OCI-LY7 (cell line): ENCODE measurements around the gene NUP210. TPM values are rescaled to one million over a fixed set of nuclear protein-coding genes. Genes with fewer than 3 reads are reported as not detected.
"Not testable (repeated sequence)": the region's sequence is repeated elsewhere in the genome, so short reads cannot be mapped to it uniquely, and the experiment has no call there.

Experiments
- BruUV-seq: library from RNA; stranded (reverse); fragments of 400-500 nt; replicated peaks from 2 replicates; lab custom pipeline; 2021; lab: Mats Ljungman, UMichigan
- CTCF ChIA-PET: fragments of 300-600 bp; sonication (Branson Sonifier 250); formaldehyde crosslinking; loops from one replicate; lab custom pipeline; 2022; ENCODE audit warnings: antibody characterized with exemption; ENCODE audit not compliant: unreplicated experiment; lab: Charles Lee
- POLR2A ChIA-PET: fragments of 300-600 bp; sonication (Branson Sonifier 250); formaldehyde crosslinking; loops from one replicate; lab custom pipeline; 2022; ENCODE audit warnings: antibody characterized with exemption; lab: Charles Lee
- DNase-seq: peaks from one replicate; pipeline ENCODE4 v3.0.0-alpha.2; 2015; ENCODE audit warnings: low spot score
- H2AFZ ChIP-seq: fragments of 200-600 bp; sonication (generic), shearing (Covaris generic); 2 replicates; pipeline ENCODE4 v1.6.1; 2014; ENCODE audit warnings: mild to moderate bottlenecking, antibody characterized with exemption, low read length, moderate library complexity
- H3K27ac ChIP-seq: fragments of 200-600 bp; sonication (generic); 2 replicates; pipeline ENCODE4 v1.5.1; 2014; ENCODE audit warnings: mixed run types, low read depth, mild to moderate bottlenecking, moderate library complexity, low read length, inconsistent platforms; ENCODE audit not compliant: poor library complexity, severe bottlenecking
- H3K36me3 ChIP-seq: fragments of 200-600 bp; sonication (generic); 2 replicates; pipeline ENCODE4 v1.6.1; 2014; ENCODE audit warnings: mild to moderate bottlenecking, antibody characterized with exemption, low read length, moderate library complexity, mixed read lengths; ENCODE audit not compliant: insufficient read depth
- H3K4me1 ChIP-seq: fragments of 200-600 bp; sonication (generic); 2 replicates; pipeline ENCODE4 v1.5.1; 2014; ENCODE audit warnings: mild to moderate bottlenecking, low read length; ENCODE audit not compliant: insufficient read depth, poor library complexity, severe bottlenecking
- H3K4me2 ChIP-seq: fragments of 200-600 bp; sonication (generic); 2 replicates; pipeline ENCODE4 v1.6.1; 2014; ENCODE audit warnings: mild to moderate bottlenecking, low read length
- H3K4me3 ChIP-seq: fragments of 200-600 bp; sonication (generic); 2 replicates; pipeline ENCODE4 v1.5.1; 2014; ENCODE audit warnings: mild to moderate bottlenecking, low read depth, low read length; ENCODE audit not compliant: poor library complexity, severe bottlenecking
- H3K79me2 ChIP-seq: fragments of 200-600 bp; sonication (generic); 2 replicates; pipeline ENCODE4 v1.6.1; 2016; ENCODE audit warnings: low read depth, mild to moderate bottlenecking, low read length, moderate library complexity, mixed read lengths; ENCODE audit not compliant: insufficient read depth
- H3K9me2 ChIP-seq: fragments of 200-600 bp; sonication (generic); 2 replicates; pipeline ENCODE4 v1.6.1; 2016; ENCODE audit warnings: mild to moderate bottlenecking, low read length, mixed read lengths; ENCODE audit not compliant: insufficient read depth
- H3K9me3 ChIP-seq: fragments of 200-600 bp; sonication (generic); 2 replicates; pipeline ENCODE4 v1.6.1; 2014; ENCODE audit warnings: mild to moderate bottlenecking, mixed run types, low read length, mixed read lengths
- H4K20me1 ChIP-seq: fragments of 200-600 bp; sonication (generic); 2 replicates; pipeline ENCODE4 v1.6.1; 2014; ENCODE audit warnings: mild to moderate bottlenecking, antibody characterized with exemption, low read length, moderate library complexity, mixed read lengths; ENCODE audit not compliant: insufficient read depth
- CTCF ChIP-seq: fragments of 200-600 bp; sonication (generic); conservative IDR thresholded peaks from 2 replicates; pipeline ENCODE4 v1.5.1; 2014; ENCODE audit warnings: mild to moderate bottlenecking, antibody characterized with exemption, low read length, moderate library complexity, mixed read lengths
- EZH2phosphoT487 ChIP-seq: fragments of 200-600 bp; sonication (generic); IDR thresholded peaks from 2 replicates; pipeline ENCODE4 v1.6.1; 2018; ENCODE audit warnings: low read depth, borderline replicate concordance, mild to moderate bottlenecking, mixed run types, antibody characterized with exemption, low read length, moderate library complexity, mixed read lengths
- intact Hi-C: fragments of 100-400 bp; cut with micrococcal nuclease; formaldehyde crosslinking; loops from one replicate; pipeline ENCODE4 v1.10.0; 2022; ENCODE audit not compliant: unreplicated experiment
- total RNA-seq, 2 experiments: library from RNA; depleted of rRNA in 1 of 2; stranded (reverse); fragments of >200 nt in 1 of 2; shearing (Covaris generic) in 1 of 2; gene quantifications; 2 replicates each; pipeline ENCODE4 v1.2.3, GENCODE V29; 2014 to 2022

NUP210 gene
- total RNA-seq, 2 experiments from 2014 or later: 195 to 232 TPM

GRCh38 chr3:13440204-13440817 is 20.2 kb upstream of the NUP210 start:
- H3K79me2 ChIP-seq: no peaks in the 10 kb centered on the region
- no peak overlapping the region for H3K4me3 ChIP-seq
- intact Hi-C loops: no loop called here
- H3K4me2 ChIP-seq: no peak overlapping the region
- no peaks in the 10 kb centered on the region for H3K9me3 ChIP-seq
- POLR2A ChIA-PET: interaction anchor here (0.7 to 1.6 kb wide), 2 partner anchors 11 to 479 kb away, joined by 3 to 6 read pairs; no protein-coding TSS in a partner anchor
- CTCF ChIA-PET: no interaction called here
- H3K27ac ChIP-seq: no peak overlapping the region
- no peak overlapping the region for H2AFZ ChIP-seq
- no peaks in the 10 kb centered on the region for H3K36me3 ChIP-seq
- BruUV-seq: no TSS peak
- TF ChIP-seq CTCF (no peak), EZH2phosphoT487 (no peak)
- DNase-seq: no peak
- no peaks in the 10 kb centered on the region for H4K20me1 ChIP-seq
- no peaks in the 10 kb centered on the region for H3K9me2 ChIP-seq
- no peaks in the 10 kb centered on the region for H3K4me1 ChIP-seq

- H3K9me3 ChIP-seq, H3K79me2 ChIP-seq, H3K27ac ChIP-seq, DNase-seq, H3K9me2 ChIP-seq, H3K4me3 ChIP-seq, H3K36me3 ChIP-seq, BruUV-seq, H3K4me1 ChIP-seq, H2AFZ ChIP-seq, intact Hi-C loops, H3K4me2 ChIP-seq, H4K20me1 ChIP-seq: not testable (repeated sequence)
- POLR2A ChIA-PET: interaction anchor here (1.6 kb wide), 1 partner anchor 10 kb away, joined by 6 read pairs; no protein-coding TSS in a partner anchor
- CTCF ChIA-PET: interaction anchor here (1.0 kb wide), 2 partner anchors 12 to 16 kb away, joined by 3 to 5 read pairs; no protein-coding TSS in a partner anchor
These were observed 16.1 kb upstream of the NUP210 start for GRCh38 chr3:13436213-13436612.

GRCh38 chr3:13433912-13434311 is 13.8 kb upstream of the NUP210 start:
- TF ChIP-seq EZH2phosphoT487 (no peak), CTCF (no peak)
- no peak overlapping the region for H3K27ac ChIP-seq
- DNase-seq: no peak
- H3K9me2 ChIP-seq: no peaks in the 10 kb centered on the region
- H3K36me3 ChIP-seq: no peaks in the 10 kb centered on the region
- no TSS peak for BruUV-seq
- H3K9me3 ChIP-seq: peaks cover 5% of the 10 kb centered on the region; the same call in 1 of the 2 replicates
- no peak overlapping the region for H2AFZ ChIP-seq
- H3K4me1 ChIP-seq: peaks cover 12% of the 10 kb centered on the region
- H3K4me3 ChIP-seq: no peak overlapping the region
- H4K20me1 ChIP-seq: no peaks in the 10 kb centered on the region
- intact Hi-C loops: no loop called here
- ChIA-PET CTCF (no interaction called here), POLR2A (no interaction called here)
- no peaks in the 10 kb centered on the region for H3K79me2 ChIP-seq
- no peak overlapping the region for H3K4me2 ChIP-seq
